Tibial nerve (tissue), 4 donors: ENCODE results near the gene CHRNA9. TPM values are rescaled to one million over a fixed set of nuclear protein-coding genes. Genes with fewer than 3 reads are reported as not detected.
"Not testable (repeated sequence)": the region's sequence is repeated elsewhere in the genome, so short reads cannot be mapped to it uniquely, and the experiment has no call there.

ENCODE experiments used
- DNase-seq, 2 donors: peaks; one replicate each; pipeline ENCODE4 v3.0.0-alpha.2; 2019; ENCODE audit warnings: low spot score in 2 of 2
- H3K27ac ChIP-seq, 4 donors: fragments of 200-600 bp; sonication (generic) in 3 of 4; one replicate each; pipeline ENCODE4 v1.5.1; 2017 to 2019; ENCODE audit warnings: mild to moderate bottlenecking in 1 of 4
- H3K27me3 ChIP-seq, 2 donors: fragments of 200-600 bp; sonication (generic) in 1 of 2; one replicate each; pipeline versions ENCODE4 v1.5.1 to v1.6.0; 2017 to 2019
- H3K36me3 ChIP-seq, 3 donors: fragments of 200-600 bp; sonication (generic); one replicate each; pipeline ENCODE4 v1.5.1; 2018 to 2019
- H3K4me1 ChIP-seq, 4 donors: fragments of 200-600 bp; sonication (generic) in 3 of 4; one replicate each; pipeline ENCODE4 v1.5.1; 2017 to 2019
- H3K4me3 ChIP-seq, 4 donors: fragments of 200-600 bp; sonication (generic) in 3 of 4; one replicate each; pipeline ENCODE4 v1.5.1; 2017 to 2019; ENCODE audit warnings: mild to moderate bottlenecking in 1 of 4, moderate library complexity in 1 of 4
- H3K9me3 ChIP-seq, 4 donors: fragments of 200-600 bp; sonication (generic) in 3 of 4; one replicate each; pipeline ENCODE4 v1.5.1; 2017 to 2019
- CTCF ChIP-seq, 5 experiments: fragments of 200-600 bp in 3 of 5; fragments of 450-650 bp in 2 of 5; sonication (generic) in 3 of 5; IDR thresholded peaks; one replicate each; pipeline ENCODE4 v1.5.1; 2016 to 2019; ENCODE audit warnings: antibody characterized with exemption in 5 of 5, mild to moderate bottlenecking in 3 of 5, moderate library complexity in 2 of 5
- EP300 ChIP-seq, 2 donors: sonication (generic); formaldehyde crosslinking; IDR thresholded peaks; one replicate each; pipeline ENCODE4 v1.6.1; 2017; ENCODE audit warnings: antibody characterized with exemption in 2 of 2, mild to moderate bottlenecking in 1 of 2
- POLR2A ChIP-seq, 2 donors: fragments of 450-650 bp; IDR thresholded peaks; one replicate each; pipeline ENCODE4 v1.6.1; 2017; ENCODE audit warnings: antibody characterized with exemption in 2 of 2, mild to moderate bottlenecking in 2 of 2, moderate library complexity in 2 of 2
- WGBS, 2 donors: methylation state at CpG; one replicate each; pipeline ENCODE4 v1.1.5; 2018; 5-methylcytosine and 5-hydroxymethylcytosine counted together
- total RNA-seq, 4 donors: library from RNA; depleted of rRNA; stranded (reverse); fragments of >200 nt; gene quantifications; one replicate each; pipeline ENCODE4 v1.1.0, GENCODE V29; 2016

The CHRNA9 gene
- total RNA-seq, 4 donors from 2014 or later = not detected

DNA sequence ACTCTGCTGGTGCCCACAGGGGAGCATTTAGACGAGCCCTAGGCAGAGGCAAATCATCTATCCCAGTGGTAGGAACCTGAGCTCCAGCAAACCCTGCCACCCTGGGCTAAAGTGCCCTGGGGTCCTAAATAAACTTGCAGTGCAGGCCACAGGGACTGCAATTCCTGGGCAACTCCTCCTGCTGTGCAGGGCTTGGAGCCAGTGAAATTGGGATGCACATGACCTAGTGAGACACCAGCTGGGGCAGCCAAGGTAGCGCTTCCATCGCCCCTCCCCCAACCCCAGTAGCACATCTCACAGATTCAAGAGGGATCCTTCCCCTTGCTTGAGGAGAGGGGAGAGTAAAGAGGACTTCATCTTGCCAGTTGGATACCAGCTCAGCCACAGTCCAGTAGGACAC, 44.1 kb downstream of the CHRNA9 start:
- 57 to 97% methylated on average over 3 of the region's 3 CpGs for WGBS, 2 donors
- H3K9me3 ChIP-seq = no peaks in the 10 kb centered on the region
- TF ChIP-seq CTCF (IDR thresholded peaks at IDR 0.05) (no peak), POLR2A (IDR thresholded peaks at IDR 0.05) (no peak), EP300 (IDR thresholded peaks at IDR 0.05) (no peak)
- no peaks in the 10 kb centered on the region for H3K27me3 ChIP-seq
- no peaks in the 10 kb centered on the region for H3K36me3 ChIP-seq
- DNase-seq = no peak
- no peak overlapping the region for H3K4me3 ChIP-seq
- no peaks in the 10 kb centered on the region for H3K4me1 ChIP-seq
- no peak overlapping the region for H3K27ac ChIP-seq

GRCh38 chr4:40380647-40381046, 45.5 kb downstream of the CHRNA9 start:
- WGBS, 2 donors = 73 to 83% methylated on average over 4 to 5 of the region's 5 CpGs

GRCh38 chr4:40388239-40388638, 53.1 kb downstream of the CHRNA9 start:
- no peak for TF ChIP-seq CTCF (IDR thresholded peaks at IDR 0.05)
- no peak for TF ChIP-seq POLR2A (IDR thresholded peaks at IDR 0.05)
- TF ChIP-seq EP300 (IDR thresholded peaks at IDR 0.05) = no peak
- Histone ChIP-seq H3K4me3 (no peak overlapping the region), H3K27me3 (no peaks in the 10 kb centered on the region), H3K4me1 (no peaks in the 10 kb centered on the region), H3K36me3 (no peaks in the 10 kb centered on the region), H3K9me3 (no peaks in the 10 kb centered on the region), H3K27ac (no peak overlapping the region)
- DNase-seq = no peak
- WGBS, 2 donors = 61 to 64% methylated on average over 6 of the region's 6 CpGs

More at GRCh38 chr4:40380647-40381046, 45.5 kb downstream of the CHRNA9 start:
- Histone ChIP-seq H3K27ac (no peak overlapping the region), H3K4me1 (no peaks in the 10 kb centered on the region), H3K36me3 (no peaks in the 10 kb centered on the region), H3K27me3 (no peaks in the 10 kb centered on the region), H3K4me3 (no peak overlapping the region), H3K9me3 (no peaks in the 10 kb centered on the region)
- no peak for DNase-seq
- TF ChIP-seq CTCF (IDR thresholded peaks at IDR 0.05) (no peak), EP300 (IDR thresholded peaks at IDR 0.05) (no peak), POLR2A (IDR thresholded peaks at IDR 0.05) (no peak)

GRCh38 chr4:40389986-40390385, 54.9 kb downstream of the CHRNA9 start:
- WGBS, 2 donors = 91 to 94% methylated on average over 4 of the region's 4 CpGs
- Histone ChIP-seq H3K27ac (no peak overlapping the region), H3K36me3 (no peaks in the 10 kb centered on the region), H3K4me3 (no peak overlapping the region), H3K27me3 (no peaks in the 10 kb centered on the region), H3K4me1 (peaks cover 0 to 8% (median 0%) of the 10 kb centered on the region in 4 donors), H3K9me3 (no peaks in the 10 kb centered on the region)
- no peak for DNase-seq
- TF ChIP-seq POLR2A (IDR thresholded peaks at IDR 0.05) (no peak), EP300 (IDR thresholded peaks at IDR 0.05) (no peak), CTCF (IDR thresholded peaks at IDR 0.05) (no peak)

DNA sequence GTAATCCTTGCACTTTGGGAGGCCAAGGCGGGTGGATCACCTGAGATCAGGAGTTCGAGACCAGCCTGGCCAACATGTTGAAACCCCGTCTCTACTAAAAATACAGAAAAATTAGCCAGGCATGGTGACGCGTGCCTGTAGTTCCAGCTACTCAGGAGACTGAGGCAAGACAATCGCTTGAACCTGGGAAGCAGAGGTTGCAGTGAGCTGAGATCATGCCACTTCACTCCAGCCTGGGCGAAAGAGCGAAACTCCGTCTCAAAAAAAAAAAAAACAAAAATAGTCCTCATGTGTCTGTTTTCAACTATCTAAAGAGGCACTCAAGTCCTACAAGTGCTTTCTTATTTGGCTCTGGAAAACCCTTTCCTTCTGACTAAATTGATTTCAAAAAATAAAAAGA, 57.1 kb downstream of the CHRNA9 start:
- peaks cover 0 to 23% (median 3%) of the 10 kb centered on the region in 4 donors for H3K4me1 ChIP-seq
- not testable (repeated sequence) for H3K27ac ChIP-seq, H3K36me3 ChIP-seq, H3K4me3 ChIP-seq, H3K27me3 ChIP-seq, H3K9me3 ChIP-seq, DNase-seq
- WGBS, 2 donors = 96% methylated on average over 9 of the region's 9 CpGs

DNA sequence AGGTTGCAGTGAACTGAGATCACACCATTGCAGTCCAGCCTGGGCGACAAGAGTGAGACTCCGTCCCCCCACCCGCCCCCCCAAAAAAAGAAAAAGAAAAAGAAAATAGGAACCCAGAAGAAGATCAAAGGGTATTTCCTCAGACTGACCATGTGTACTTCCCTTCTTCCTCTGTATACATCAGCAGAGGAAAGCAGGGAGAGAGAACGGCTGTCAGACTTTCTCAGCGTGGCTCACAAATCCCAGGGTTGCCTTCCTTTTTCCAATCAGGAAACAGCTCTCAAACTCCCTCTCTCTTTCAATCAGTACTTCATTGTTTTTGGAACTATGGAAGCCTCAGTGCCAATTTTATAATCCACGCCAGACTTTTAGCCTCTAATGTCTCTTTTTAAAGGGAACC, 59.1 kb downstream of the CHRNA9 start:
- 38 to 41% methylated on average over 6 of the region's 6 CpGs for WGBS, 2 donors
- no peaks in the 10 kb centered on the region for H3K36me3 ChIP-seq
- H3K4me3 ChIP-seq = no peak overlapping the region
- TF ChIP-seq EP300 (IDR thresholded peaks at IDR 0.05) (no peak), CTCF (IDR thresholded peaks at IDR 0.05) (no peak), POLR2A (IDR thresholded peaks at IDR 0.05) (no peak)
- no peak overlapping the region for H3K27ac ChIP-seq
- DNase-seq = no peak
- H3K27me3 ChIP-seq = no peaks in the 10 kb centered on the region
- H3K4me1 ChIP-seq = peaks cover 0 to 23% (median 3%) of the 10 kb centered on the region in 4 donors
- no peaks in the 10 kb centered on the region for H3K9me3 ChIP-seq
